ENCODE data around the gene LGALS7B. TPM values are rescaled to one million over a fixed set of nuclear protein-coding genes. Genes with fewer than 3 reads are reported as not detected.

The LGALS7B gene
- total and polyA plus RNA-seq, 2 of the 8 experiments (the other 6 are each of a cell fraction or from before 2014, with no cell fraction given): 3.6 TPM; not detected in 1

GRCh38 chr19:38803543-38803942, 14.5 kb downstream of the LGALS7B start:
- no peak for FAIRE-seq
- Histone ChIP-seq H3K9me3 (ENCODE audit: insufficient read depth in 2 of 2, low read depth in 1 of 2, low read length in 1 of 2) (0 out of 4 replicates have a peak, but pooled peaks cover 0 to 2% of the 10 kb centered on the region in 2 experiments), H2BK20ac (ENCODE audit: low read length) (no peak overlapping the region), H3K4me3 (ENCODE audit: extremely low read depth in 1 of 4, insufficient read depth in 2 of 4, low read depth in 3 of 4, low read length in 4 of 4) (no peak overlapping the region), H3K18ac (ENCODE audit: extremely low read depth, low read length) (no peak overlapping the region), H3K79me2 (ENCODE audit: control insufficient read depth in 1 of 2, insufficient read depth in 2 of 2, low read length in 2 of 2) (no peaks in the 10 kb centered on the region), H2BK120ac (replicated peaks; ENCODE audit: low read depth, low read length) (no peak overlapping the region), H2AFZ (ENCODE audit: low read length) (no peak overlapping the region), H3K4me2 (ENCODE audit: insufficient read depth in 1 of 2, low read depth in 2 of 2, low read length in 2 of 2) (no peak overlapping the region), H3K23me2 (ENCODE audit: low read depth, low read length) (peaks cover 5% of the 10 kb centered on the region; the same call in 1 of the 2 replicates), H3K9ac (replicated peaks in 1 of 4; ENCODE audit: extremely low read depth in 1 of 4, low read depth in 3 of 4, low read length in 3 of 4) (no peak overlapping the region), H3K27ac (ENCODE audit: low read depth, low read length) (no peak overlapping the region), H3K4me1 (replicated peaks in 1 of 4; ENCODE audit: control insufficient read depth in 3 of 4, insufficient read depth in 4 of 4, low read length in 3 of 4) (no peaks in the 10 kb centered on the region; a peak in 2 of 7 replicates), H2BK12ac (ENCODE audit: low read depth, low read length) (no peak overlapping the region), H3K14ac (ENCODE audit: insufficient read length) (no peak overlapping the region), H4K20me1 (replicated peaks in 1 of 2; ENCODE audit: control insufficient read depth in 1 of 2, insufficient read depth in 2 of 2, low read length in 2 of 2) (no peaks in the 10 kb centered on the region), H3K79me1 (ENCODE audit: low read depth, low read length) (no peaks in the 10 kb centered on the region), H2AK5ac (ENCODE audit: low read depth, low read length) (no peak overlapping the region), H4K5ac (ENCODE audit: insufficient read length, low read depth, low read length) (no peak overlapping the region), H4K91ac (replicated peaks; ENCODE audit: insufficient read length, low read length) (no peak overlapping the region), H2BK5ac (ENCODE audit: low read depth, low read length) (no peak overlapping the region), H4K8ac (ENCODE audit: extremely low read depth, insufficient read depth, low read length) (no peak overlapping the region), H3K36me3 (ENCODE audit: control insufficient read depth in 2 of 4, insufficient read depth in 4 of 4, low read length in 3 of 4) (no peaks in the 10 kb centered on the region), H2BK15ac (ENCODE audit: low read length) (no peak overlapping the region), H3K23ac (ENCODE audit: insufficient read length) (no peak overlapping the region), H3K27me3 (replicated peaks in 1 of 4; ENCODE audit: control insufficient read depth in 3 of 4, extremely low read depth in 1 of 4, insufficient read depth in 3 of 4, low read length in 3 of 4) (no peaks in the 10 kb centered on the region; a peak in 2 of 7 replicates), H3K56ac (replicated peaks; ENCODE audit: insufficient read length, low read depth, low read length) (no peak overlapping the region), H3K4ac (replicated peaks; ENCODE audit: insufficient read length, low read depth, low read length) (no peak overlapping the region)
- CTCF ChIA-PET (ENCODE audit: partially characterized antibody): interaction anchor here (0.9 kb wide), 1 partner anchor 10 kb away, joined by 3 read pairs; no protein-coding TSS in a partner anchor
- TF ChIP-seq CHD1 (IDR thresholded peaks at IDR 0.05; ENCODE audit: low read depth, low read length) (no peak), SP1 (IDR thresholded peaks at IDR 0.05; ENCODE audit: low read depth, low read length) (no peak), KDM4A (IDR thresholded peaks at IDR 0.05; ENCODE audit: low read depth, low read length, severe bottlenecking) (no peak), ASH2L (IDR thresholded peaks at IDR 0.05; ENCODE audit: low read length) (no peak), E2F6 (IDR thresholded peaks at IDR 0.05) (no peak), GTF2F1 (IDR thresholded peaks at IDR 0.05; ENCODE audit: borderline replicate concordance, low read depth, low read length) (no peak), TAF1 (IDR thresholded peaks at IDR 0.05; ENCODE audit: low read depth, low read length) (no peak), BRCA1 (IDR thresholded peaks at IDR 0.05; ENCODE audit: low read depth, low read length) (no peak), SIX5 (IDR thresholded peaks at IDR 0.05; ENCODE audit: low read depth, low read length) (no peak), BCL11A (IDR thresholded peaks at IDR 0.05; ENCODE audit: low read depth in 2 of 2, low read length in 2 of 2) (no peak), MAFK (IDR thresholded peaks at IDR 0.05; ENCODE audit: low read depth, low read length) (no peak), CTBP2 (IDR thresholded peaks at IDR 0.05; ENCODE audit: borderline replicate concordance, insufficient read depth, insufficient read length, low read length) (no peak), NANOG (IDR thresholded peaks at IDR 0.05; ENCODE audit: insufficient read depth, low read depth, low read length, poor library complexity, severe bottlenecking) (no peak), YY1 (IDR thresholded peaks at IDR 0.05; ENCODE audit: low read depth, low read length) (no peak), RFX5 (IDR thresholded peaks at IDR 0.05; ENCODE audit: borderline replicate concordance, low read depth, low read length) (no peak)
- DNase-seq (ENCODE audit: low read depth in 1 of 2, low spot score in 2 of 2): no peak
- POLR2A ChIA-PET (ENCODE audit: partially characterized antibody): no interaction called here
- 89% methylated on average over 10 of the region's 10 CpGs; no CpG with 5 or more reads in 1 of the 2 experiments for WGBS, 2 experiments (ENCODE audit: extremely low coverage in 1 of 2, insufficient coverage in 1 of 2, insufficient read length in 1 of 2, insufficient replicate concordance in 2 of 2, low coverage in 1 of 2, low lambda C conversion rate in 2 of 2, missing lambda C conversion rate in 1 of 2)
